Lower leg skin (tissue), 4 donors: Measurements from ENCODE around the gene UBE2E2. TPM values are rescaled to one million over a fixed set of nuclear protein-coding genes. Genes with fewer than 3 reads are reported as not detected.

Experiments used
- DNase-seq, 2 donors: peaks; one replicate each; pipeline ENCODE4 v3.0.0-alpha.2; 2019; ENCODE audit warnings: low spot score in 2 of 2
- H3K4me3 ChIP-seq: fragments of 200-600 bp; sonication (generic); 2 replicates; pipeline ENCODE4 v1.5.1; 2017; ENCODE audit warnings: mild to moderate bottlenecking, low read depth; ENCODE audit not compliant: poor library complexity, severe bottlenecking
- CTCF ChIP-seq, 3 donors: fragments of 450-650 bp; IDR thresholded peaks; one replicate each; pipeline ENCODE4 v1.5.1; 2016; ENCODE audit warnings: antibody characterized with exemption in 3 of 3, mild to moderate bottlenecking in 3 of 3, moderate library complexity in 2 of 3
- POLR2A ChIP-seq, 2 donors: fragments of 450-650 bp; IDR thresholded peaks; one replicate each; pipeline ENCODE4 v1.6.1; 2016 to 2017; ENCODE audit warnings: antibody characterized with exemption in 2 of 2, mild to moderate bottlenecking in 1 of 2, moderate library complexity in 1 of 2
- WGBS, 2 donors: methylation state at CpG; one replicate each; pipeline ENCODE4 v1.1.5; 2018; 5-methylcytosine and 5-hydroxymethylcytosine counted together
- intact Hi-C: fragments of 100-400 bp; cut with DNase I; formaldehyde crosslinking; loops from one replicate; pipeline ENCODE4 v1.15.0; 2023; ENCODE audit warnings: low total_unique reads
- total RNA-seq, 4 donors: library from RNA; depleted of rRNA; stranded (reverse); fragments of >200 nt; gene quantifications; one replicate each; pipeline ENCODE4 v1.1.0, GENCODE V29; 2016

Gene UBE2E2
- total RNA-seq, 4 donors from 2014 or later = 20.0 to 54.7 (median 33.3) TPM

DNA sequence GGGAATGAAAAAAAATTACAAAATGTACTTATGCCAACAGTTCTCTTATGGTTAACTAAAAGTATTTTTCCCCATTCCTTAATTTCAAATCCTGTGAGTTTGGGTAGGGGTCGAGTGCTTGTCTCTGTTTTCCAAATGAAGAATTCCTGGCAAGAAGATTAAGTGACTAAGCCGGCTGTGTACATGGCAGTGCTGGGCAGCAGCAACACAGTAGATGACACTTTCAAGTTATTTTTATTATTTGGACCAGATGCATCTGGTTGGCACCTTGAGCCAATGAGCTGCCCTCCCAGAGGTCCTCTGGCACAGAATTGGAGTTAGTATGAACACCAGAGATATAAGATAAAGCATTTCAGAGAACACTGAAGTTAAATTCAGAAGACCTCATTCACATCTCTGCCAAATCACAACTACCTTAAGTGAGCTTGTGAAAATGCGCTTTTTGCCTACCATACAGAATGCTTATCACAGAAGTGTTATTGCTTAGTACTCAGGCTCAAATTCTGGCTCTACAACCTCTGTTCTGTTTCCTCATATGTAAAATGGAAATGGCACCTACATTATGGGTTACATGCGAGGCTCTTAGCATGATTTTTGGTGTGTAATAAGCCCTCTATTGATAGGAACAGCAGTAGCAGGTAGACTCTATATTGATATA is 256.9 kb downstream of the UBE2E2 start:
- TF ChIP-seq POLR2A (IDR thresholded peaks at IDR 0.05) = no peak
- no peak for TF ChIP-seq CTCF (IDR thresholded peaks at IDR 0.05)
- 59% methylated on average over 4 of the region's 4 CpGs for WGBS, 2 donors
- no peak overlapping the region for H3K4me3 ChIP-seq
- intact Hi-C loops = no loop called here
- DNase-seq = no peak

- no peak for TF ChIP-seq CTCF (IDR thresholded peaks at IDR 0.05)
- 75 to 78% methylated on average over 3 of the region's 3 CpGs for WGBS, 2 donors
- intact Hi-C loops = no loop called here
- DNase-seq = no peak
- H3K4me3 ChIP-seq = no peak overlapping the region
Observed at GRCh38 chr3:23461069-23461468, 257.9 kb downstream of the UBE2E2 start.

GRCh38 chr3:23463791-23464190 is 260.7 kb downstream of the UBE2E2 start:
- WGBS, 2 donors = 71 to 86% methylated on average over 3 of the region's 3 CpGs
- no peak for TF ChIP-seq POLR2A (IDR thresholded peaks at IDR 0.05)
- TF ChIP-seq CTCF (IDR thresholded peaks at IDR 0.05) = no peak
- H3K4me3 ChIP-seq = no peak overlapping the region
- intact Hi-C loops = no loop called here
- DNase-seq = no peak

- intact Hi-C loops = loop anchor here (5.0 kb wide), 1 partner anchor 738 kb away; no protein-coding TSS in a partner anchor
- no peak for TF ChIP-seq CTCF (IDR thresholded peaks at IDR 0.05)
- DNase-seq = no peak
- H3K4me3 ChIP-seq = no peak overlapping the region
Observed at GRCh38 chr3:23465569-23465968, 262.4 kb downstream of the UBE2E2 start.

DNA sequence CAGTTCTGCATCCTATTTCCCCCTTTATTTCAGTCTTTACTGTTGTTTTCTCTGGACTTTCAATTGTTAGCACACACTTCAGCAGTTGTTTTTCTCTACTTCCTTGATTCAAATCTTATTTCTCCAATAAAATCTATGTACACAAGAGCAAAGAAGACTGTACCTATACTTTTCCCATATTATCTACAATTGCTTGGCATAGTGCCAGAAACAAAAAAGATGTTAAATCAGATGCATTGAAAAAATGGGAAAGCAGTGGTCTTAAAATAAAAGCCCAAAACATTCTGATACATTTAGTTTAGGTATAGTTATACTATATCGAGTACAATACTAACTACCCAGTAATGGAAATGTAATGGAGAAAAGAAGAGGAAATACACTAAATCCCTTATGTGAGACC is 265.1 kb downstream of the UBE2E2 start:
- no peak for TF ChIP-seq POLR2A (IDR thresholded peaks at IDR 0.05)
- TF ChIP-seq CTCF (IDR thresholded peaks at IDR 0.05) = no peak
- intact Hi-C loops = loop anchor here (5.0 kb wide), 1 partner anchor 741 kb away; no protein-coding TSS in a partner anchor
- no peak overlapping the region for H3K4me3 ChIP-seq
- 98% methylated on average over 1 of the region's 1 CpG for WGBS, 2 donors
- DNase-seq = no peak
